Pancreas (tissue), 10 donors: Measurements from ENCODE around the gene RDH12. TPM values are rescaled to one million over a fixed set of nuclear protein-coding genes. Genes with fewer than 3 reads are reported as not detected.
"Not testable (repeated sequence)": the region's sequence is repeated elsewhere in the genome, so short reads cannot be mapped to it uniquely, and the experiment has no call there.

Source experiments
- ATAC-seq, 4 donors: fragments of 200-7000 bp; cut with Tn5 transposase; one replicate each; pipeline versions ENCODE4 v1.8.0 to v1.9.1; 2020; ENCODE audit warnings: mild to moderate bottlenecking in 4 of 4, moderate library complexity in 4 of 4
- DNase-seq, 6 donors: peaks; one replicate each; pipeline ENCODE4 v3.0.0-alpha.2; 2020
- FAIRE-seq: peaks from 2 replicates; lab custom pipeline; 2012; peaks lifted over from hg19 to GRCh38; lab: Jason Lieb, UNC
- H3K27ac ChIP-seq, 4 donors: fragments of 200-600 bp; sonication (generic); 1 replicate in 3 of 4; 2 replicates in 1 of 4; pipeline versions ENCODE4 v1.5.0 to v1.8.0; 2020
- H3K27me3 ChIP-seq, 4 donors: fragments of 200-600 bp; one replicate each; pipeline ENCODE4 v1.8.0; 2021
- H3K36me3 ChIP-seq, 3 donors: fragments of 200-600 bp; sonication (generic) in 1 of 3; one replicate each; pipeline versions ENCODE4 v1.5.0 to v1.8.0; 2020 to 2021
- H3K4me1 ChIP-seq, 3 donors: fragments of 200-600 bp; one replicate each; pipeline ENCODE4 v1.8.0; 2021
- H3K4me3 ChIP-seq, 4 donors: fragments of 200-600 bp; sonication (generic) in 2 of 4; one replicate each; pipeline versions ENCODE4 v1.5.0 to v1.8.0; 2020 to 2021
- H3K9me3 ChIP-seq, 4 donors: fragments of 200-600 bp; one replicate each; pipeline ENCODE4 v1.8.0; 2021
- CTCF ChIP-seq, 4 donors: fragments of 200-600 bp; sonication (generic) in 3 of 4; IDR thresholded peaks; one replicate each; pipeline versions ENCODE4 v1.5.0 to v1.8.0; 2021; ENCODE audit warnings: antibody characterized with exemption in 4 of 4
- WGBS, 2 donors: extraction: QIAGEN DNeasy Blood & Tissue Kit; methylation state at CpG; one replicate each; pipeline ENCODE4 v1.1.7; 2013; 5-methylcytosine and 5-hydroxymethylcytosine counted together
- intact Hi-C, 3 donors: fragments of 100-400 bp; cut with DNase I; formaldehyde crosslinking; loops; one replicate each; pipeline versions ENCODE4 v1.11.1 to v1.14.2; 2022
- polyA plus RNA-seq, 2 donors: library from polyadenylated mRNA; stranded (reverse); fragments of 200-250 nt; gene quantifications; one replicate each; pipeline ENCODE4 v1.2.3, GENCODE V29; 2013
- total RNA-seq, 6 donors: library from RNA; stranded (reverse); fragmentation: NEBNext Ultra II Directional in 4 of 6; extraction: Animal tissue kit (Norgen Biotek cat#: 25700) in 4 of 6; gene quantifications; one replicate each; pipeline versions ENCODE4 v1.2.1 to v1.2.4, GENCODE V29; 2021 to 2023
- donor health status: healthy with polysubstance abuse.
- donor health status: DM: no; HTN: no; CAD: no; lungs with moderate emphysema.
- donor health status: DM: no; HTN: no; CAD: no.
- donor health status: control.
- donor health status: control.
- donor health status: Bipolar disorder and iron deficiency.
- donor health status: DM: yes; HTN: yes; CAD: no.
- donor health status: DM: no; HTN: no; CAD: no.
- donor health status: DM: no; HTN: no; CAD: no.
- donor health status: DM: yes; HTN: yes; CAD: no.

Gene RDH12
- total and polyA plus RNA-seq, 8 donors = 1.0 to 2.5 (median 1.5) TPM

GRCh38 chr14:67710209-67710608, 8.5 kb downstream of the RDH12 start:
- H3K9me3 ChIP-seq = no peaks in the 10 kb centered on the region
- no peak for ATAC-seq
- H3K4me1 ChIP-seq = peaks cover 0 to 8% (median 0%) of the 10 kb centered on the region in 3 donors
- TF ChIP-seq CTCF (IDR thresholded peaks at IDR 0.05) = no peak
- no peak overlapping the region for H3K4me3 ChIP-seq
- H3K27ac ChIP-seq = no peak overlapping the region
- no peak for FAIRE-seq
- no peaks in the 10 kb centered on the region for H3K36me3 ChIP-seq
- intact Hi-C loops = no loop called here
- no peak for DNase-seq
- H3K27me3 ChIP-seq = no peaks in the 10 kb centered on the region
- WGBS, 2 donors = 96 to 99% methylated on average over 2 of the region's 2 CpGs

GRCh38 chr14:67717048-67717447, 15.4 kb downstream of the RDH12 start:
- WGBS, 2 donors = 93 to 98% methylated on average over 1 of the region's 1 CpG
- Histone ChIP-seq H3K4me3 (no peak overlapping the region), H3K9me3 (no peaks in the 10 kb centered on the region), H3K27me3 (no peaks in the 10 kb centered on the region), H3K4me1 (no peaks in the 10 kb centered on the region), H3K36me3 (no peaks in the 10 kb centered on the region), H3K27ac (no peak overlapping the region)
- TF ChIP-seq CTCF (IDR thresholded peaks at IDR 0.05) = no peak
- no peak for DNase-seq
- FAIRE-seq = no peak
- ATAC-seq = peak in 1 of 4 donors; percentile 36
- intact Hi-C loops = no loop called here

GRCh38 chr14:67718265-67718664, 16.6 kb downstream of the RDH12 start:
- Histone ChIP-seq H3K4me3 (no peak overlapping the region), H3K9me3 (no peaks in the 10 kb centered on the region), H3K4me1 (no peaks in the 10 kb centered on the region), H3K36me3 (no peaks in the 10 kb centered on the region), H3K27me3 (no peaks in the 10 kb centered on the region), H3K27ac (peak overlapping the region in 1 of 4 donors; percentile 1)
- DNase-seq (no peak), FAIRE-seq (no peak), ATAC-seq (peak in 1 of 4 donors; percentile 6)
- 60 to 68% methylated on average over 2 of the region's 2 CpGs for WGBS, 2 donors
- intact Hi-C loops = no loop called here
- no peak for TF ChIP-seq CTCF (IDR thresholded peaks at IDR 0.05)

- H3K9me3 ChIP-seq, FAIRE-seq, H3K36me3 ChIP-seq, intact Hi-C loops, ATAC-seq, DNase-seq, H3K27me3 ChIP-seq, H3K4me3 ChIP-seq, H3K27ac ChIP-seq, H3K4me1 ChIP-seq: not testable (repeated sequence)
- 84 to 90% methylated on average over 3 of the region's 3 CpGs for WGBS, 2 donors
These were observed 17.7 kb downstream of the RDH12 start for GRCh38 chr14:67719385-67719784.

GRCh38 chr14:67719866-67720265, 18.2 kb downstream of the RDH12 start:
- no peak overlapping the region for H3K4me3 ChIP-seq
- no peaks in the 10 kb centered on the region for H3K27me3 ChIP-seq
- WGBS, 2 donors = 54 to 65% methylated on average over 2 of the region's 2 CpGs
- no peaks in the 10 kb centered on the region for H3K4me1 ChIP-seq
- FAIRE-seq (no peak), DNase-seq (no peak), ATAC-seq (no peak)
- H3K27ac ChIP-seq = no peak overlapping the region
- intact Hi-C loops = no loop called here
- no peak for TF ChIP-seq CTCF (IDR thresholded peaks at IDR 0.05)
- no peaks in the 10 kb centered on the region for H3K36me3 ChIP-seq
- H3K9me3 ChIP-seq = no peaks in the 10 kb centered on the region
